HG02973 (cell line): ENCODE data around the gene AUTS2.
"Not testable (repeated sequence)": the region's sequence is repeated elsewhere in the genome, so short reads cannot be mapped to it uniquely, and the experiment has no call there.

ENCODE experiments used
- ATAC-seq: cut with Tn5 transposase; IDR thresholded peaks from one replicate; pipeline ENCODE4 v1.9.1; 2021; ENCODE audit warnings: moderate library complexity; ENCODE audit not compliant: unreplicated experiment

AUTS2 gene

DNA sequence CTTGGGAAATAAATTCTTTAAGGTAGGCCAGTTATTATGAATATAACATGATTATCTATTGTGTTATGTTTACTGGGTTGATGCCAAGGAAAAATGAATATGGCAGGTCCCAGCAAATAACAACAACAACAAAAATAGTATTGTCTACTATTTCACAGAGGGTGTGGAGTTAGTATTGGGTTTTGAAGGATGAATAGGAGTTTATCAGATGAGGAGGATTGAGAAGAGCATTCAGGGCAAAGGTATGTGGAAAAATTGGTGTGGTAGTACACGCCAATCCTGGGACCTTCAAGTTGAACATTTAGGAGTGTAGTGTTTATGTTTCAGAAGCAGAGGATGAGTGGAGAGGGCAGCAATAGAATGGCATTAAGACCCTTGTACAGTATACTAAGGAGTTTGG is 671.9 kb downstream of the AUTS2 start:
- no peak for ATAC-seq

DNA sequence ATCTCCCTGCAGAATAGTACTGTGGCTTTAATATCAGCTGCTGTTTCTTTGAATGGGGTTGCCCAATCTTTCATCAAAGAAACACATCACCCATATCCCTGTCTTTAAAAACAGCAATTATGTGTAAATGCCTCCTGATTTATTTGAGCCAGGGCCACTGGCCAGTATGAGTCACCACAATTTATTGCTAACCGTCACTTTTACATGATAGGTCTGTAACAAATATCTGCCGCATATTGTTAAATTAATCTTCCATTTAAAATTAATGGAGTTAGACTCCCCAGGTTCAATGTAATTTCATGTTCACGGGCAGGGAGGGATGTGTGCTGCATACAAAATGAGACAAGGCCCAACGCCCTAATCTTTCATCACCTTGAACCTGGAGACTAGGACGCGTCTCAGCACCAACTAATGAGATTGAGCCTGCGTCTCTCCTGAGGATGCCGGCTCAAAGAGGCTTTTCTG is 673.4 kb downstream of the AUTS2 start:
- no peak for ATAC-seq

DNA sequence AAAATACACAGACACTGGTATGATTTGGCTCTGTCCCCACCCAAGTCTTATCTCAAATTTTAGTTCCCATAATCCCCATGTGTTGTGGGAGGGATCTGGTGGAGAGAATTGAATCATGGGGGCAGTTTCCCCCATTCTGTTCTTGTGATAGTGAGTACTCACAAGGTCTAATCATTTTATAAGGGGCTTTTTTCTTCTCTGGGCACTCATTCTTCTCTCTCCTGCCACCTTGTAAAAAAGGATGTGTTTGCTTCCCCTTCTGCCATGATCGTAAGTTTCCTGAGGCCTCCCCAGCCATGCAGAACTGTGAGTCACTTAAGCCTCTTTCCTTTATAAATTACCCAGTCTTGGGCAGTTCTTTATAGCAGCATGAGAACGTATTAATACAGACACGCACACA is 677.3 kb downstream of the AUTS2 start:
- not testable (repeated sequence) for ATAC-seq

DNA sequence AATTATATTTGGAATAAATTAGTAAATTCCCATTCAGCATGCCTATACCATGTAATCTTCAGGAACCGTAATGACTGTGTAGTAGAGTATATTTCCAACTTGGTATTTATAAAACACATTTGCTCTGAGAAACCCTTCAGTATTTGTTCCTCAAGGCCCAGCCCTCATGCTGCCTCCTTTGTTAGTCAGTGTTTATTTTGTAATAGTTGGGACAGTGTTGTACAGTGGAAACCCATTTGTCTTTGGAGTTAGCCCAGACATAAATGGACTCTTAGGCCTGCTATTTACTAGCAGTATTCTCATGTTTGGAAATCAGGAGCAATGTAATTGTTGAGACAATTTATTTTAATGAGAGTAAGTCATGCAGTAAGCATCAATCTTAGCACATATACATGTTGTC is 686.9 kb downstream of the AUTS2 start:
- ATAC-seq, result no peak

DNA sequence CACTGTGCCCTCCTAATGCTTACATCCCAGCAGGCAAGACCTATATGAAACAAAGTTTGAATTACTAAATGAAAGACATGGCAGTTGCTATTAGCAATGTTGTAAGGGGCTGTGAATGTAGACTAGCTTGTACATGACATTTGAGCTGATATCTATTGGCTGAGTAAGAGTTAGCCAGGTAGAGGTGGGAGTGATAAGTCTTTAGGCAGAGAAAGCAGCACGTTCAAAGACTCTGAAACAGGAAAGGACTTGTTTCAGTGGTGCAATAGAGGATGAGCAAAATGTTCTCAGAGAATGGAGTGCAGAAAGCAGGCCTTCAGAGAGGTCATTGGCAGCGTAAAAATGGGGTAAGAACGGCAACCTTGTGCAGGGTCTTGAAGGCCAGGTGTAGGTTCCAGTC is 687.6 kb downstream of the AUTS2 start:
- no peak for ATAC-seq

DNA sequence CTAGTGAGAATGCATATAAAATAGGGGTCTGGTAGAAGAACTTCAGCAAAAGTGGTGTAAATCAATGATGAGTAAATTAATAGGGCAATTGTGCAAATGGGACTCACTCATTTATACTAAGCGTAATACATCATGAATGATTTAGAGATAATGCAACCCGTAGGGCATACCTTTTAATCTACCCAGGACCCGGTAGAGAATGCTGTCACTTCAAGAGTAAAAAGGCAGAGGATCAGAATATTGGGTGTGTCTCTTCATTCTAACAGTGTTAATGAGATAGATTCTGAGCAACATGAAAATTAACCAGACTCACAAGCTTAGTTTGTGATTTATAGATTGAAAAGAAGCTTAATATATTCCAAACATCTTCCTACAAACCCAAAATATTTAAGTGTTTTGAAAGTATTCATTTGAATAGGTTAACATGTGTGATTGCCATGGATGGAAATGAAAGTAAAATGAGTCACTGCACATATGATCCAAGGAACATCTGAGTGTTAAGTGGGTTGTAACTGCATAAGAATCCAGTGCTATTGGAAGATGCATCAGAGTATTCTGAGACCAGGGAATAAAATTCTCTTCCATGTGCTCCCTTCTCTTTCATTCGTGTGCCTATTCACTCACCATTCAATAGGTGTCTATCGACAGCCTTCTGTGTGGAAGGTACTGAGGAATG is 690.6 kb downstream of the AUTS2 start:
- ATAC-seq, result no peak

DNA sequence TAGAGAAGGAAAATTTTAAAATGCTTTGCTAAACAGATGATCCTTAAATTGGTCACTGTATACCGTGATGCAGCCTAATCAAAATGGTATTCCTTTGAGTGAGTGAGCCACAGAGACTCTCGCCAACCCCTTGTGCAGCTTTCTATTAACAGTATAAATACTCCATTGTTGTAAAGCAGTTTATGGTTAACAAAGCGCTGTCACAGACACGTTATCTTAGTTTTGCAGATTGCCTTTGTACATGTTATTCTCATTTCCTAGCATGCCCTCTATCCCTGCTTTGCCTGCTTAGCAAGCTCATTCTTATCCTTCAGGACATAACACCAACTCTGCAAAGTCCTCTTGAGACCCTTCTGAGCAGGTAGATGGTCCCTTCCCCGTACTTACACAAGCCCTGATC is 694.4 kb downstream of the AUTS2 start:
- ATAC-seq, result no peak

DNA sequence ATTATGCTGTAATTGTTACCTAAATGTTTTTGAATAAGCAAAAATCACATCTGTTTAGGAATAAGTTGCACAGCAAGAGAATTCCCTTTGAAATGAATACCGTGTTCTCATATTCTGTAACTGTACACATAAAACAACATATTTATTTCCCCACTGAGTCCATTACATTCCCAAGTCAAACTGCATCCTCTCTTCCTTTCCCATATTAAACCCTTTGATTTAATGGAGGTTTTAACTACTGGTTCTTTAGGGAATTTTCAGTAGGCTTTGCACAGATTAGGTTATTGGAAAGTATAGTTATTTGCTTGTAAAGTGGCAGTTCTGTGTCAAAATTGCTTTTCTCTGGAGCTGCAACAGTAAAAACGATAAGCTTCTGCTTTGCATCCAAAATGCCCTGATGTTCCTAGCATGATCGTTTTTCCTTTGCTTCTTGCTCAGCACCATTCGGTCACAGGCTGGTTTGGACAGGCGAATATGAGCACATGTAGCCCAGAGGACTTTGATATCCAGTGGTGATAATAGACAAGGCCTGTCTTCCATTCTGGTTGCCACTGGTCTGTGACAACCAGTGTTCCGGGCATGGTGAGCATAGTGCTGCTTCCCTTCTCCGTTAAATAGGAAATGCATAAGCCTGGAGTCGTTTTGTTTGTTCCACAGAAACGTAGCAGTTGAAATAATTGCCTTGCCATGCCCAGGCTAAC is 696.1 kb downstream of the AUTS2 start:
- no peak for ATAC-seq

DNA sequence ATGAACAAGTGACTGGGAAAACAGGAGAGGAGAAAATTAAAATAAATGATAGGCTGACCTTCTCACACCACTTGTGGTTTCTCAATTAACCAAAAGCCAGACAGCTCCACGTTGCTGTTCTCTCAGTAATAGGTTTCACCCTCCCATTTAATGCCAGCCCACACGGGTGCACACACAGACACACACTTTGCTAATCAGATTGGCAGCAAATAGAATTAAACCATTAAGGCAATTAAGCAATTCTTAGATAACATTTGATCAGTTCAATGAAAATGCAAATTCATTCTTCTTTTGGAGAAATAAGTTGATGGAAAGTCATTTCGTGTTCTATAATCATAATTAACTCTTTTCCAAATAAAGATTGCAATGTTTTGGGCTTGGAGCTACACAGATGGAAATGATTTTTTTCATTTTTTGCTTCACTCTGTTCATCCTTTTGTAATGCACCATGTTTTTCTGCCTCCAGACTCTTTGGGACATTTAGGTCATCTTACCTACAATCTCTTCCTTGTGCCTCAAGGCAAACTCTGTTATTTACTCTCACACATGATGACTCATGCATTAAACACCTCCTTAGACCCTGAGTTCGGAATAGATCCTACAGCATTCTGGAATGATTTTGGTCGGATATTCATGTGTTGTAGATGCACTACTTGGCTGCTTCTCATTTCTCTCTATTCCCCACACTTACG is 700.7 kb downstream of the AUTS2 start:
- no peak for ATAC-seq

DNA sequence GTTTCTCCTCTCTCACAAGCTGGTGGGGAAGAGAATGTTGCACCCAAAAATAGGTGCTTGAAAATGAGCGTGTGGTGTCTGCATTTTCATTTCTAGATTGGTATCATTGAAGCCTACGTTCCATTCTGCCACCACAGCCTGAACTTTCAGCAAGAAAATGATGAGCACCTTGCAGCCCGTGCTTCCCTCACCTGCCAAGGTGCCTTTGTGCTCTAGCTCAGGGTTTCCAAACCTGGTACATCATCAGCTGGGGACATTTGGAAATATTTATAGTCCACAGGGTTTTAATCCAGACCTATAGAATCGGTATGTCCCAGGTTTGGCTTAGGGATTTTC is 701.2 kb downstream of the AUTS2 start:
- ATAC-seq, result no peak

DNA sequence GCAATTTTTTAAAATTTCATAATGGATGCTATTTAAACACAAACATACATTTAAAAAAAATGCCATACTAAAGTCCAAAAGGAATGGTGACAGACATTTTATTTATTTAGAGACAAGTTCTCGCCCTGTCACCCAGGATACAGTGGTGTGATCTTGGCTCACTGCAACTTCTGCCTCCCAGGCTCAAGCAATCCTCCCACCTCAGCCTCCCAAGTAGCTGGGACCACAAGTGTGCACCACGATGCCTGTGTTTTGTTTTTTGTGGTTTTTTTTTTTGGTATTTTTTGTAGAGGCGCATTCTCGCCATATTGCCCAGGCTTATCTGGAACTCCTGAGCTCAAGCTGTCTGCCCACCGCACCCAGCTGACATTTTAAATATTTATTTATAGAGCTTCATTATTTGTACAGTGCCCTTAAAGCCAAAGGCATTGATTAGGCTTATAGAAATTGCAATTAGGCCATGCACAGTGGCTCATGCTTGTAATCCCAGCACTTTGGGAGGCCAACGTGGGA is 703.5 kb downstream of the AUTS2 start:
- ATAC-seq, result no peak

DNA sequence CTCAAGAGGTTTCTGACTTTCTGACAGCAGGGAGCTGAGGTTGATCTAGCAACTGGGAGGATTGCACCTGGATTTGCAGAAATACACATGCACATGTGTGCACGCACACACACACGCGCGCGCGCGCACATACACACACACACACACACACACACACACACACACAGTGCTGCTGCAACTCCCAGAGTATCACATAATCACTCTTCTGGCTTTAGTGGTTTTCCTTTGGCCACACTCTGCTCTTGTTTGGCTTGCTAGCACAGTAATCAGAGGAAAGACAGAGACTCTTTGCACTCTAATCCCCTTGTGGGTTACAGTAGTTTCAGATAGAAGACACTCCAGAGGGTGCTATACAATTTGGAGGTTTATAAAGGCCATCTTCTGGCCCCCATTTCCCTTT is 705.0 kb downstream of the AUTS2 start:
- no peak for ATAC-seq

DNA sequence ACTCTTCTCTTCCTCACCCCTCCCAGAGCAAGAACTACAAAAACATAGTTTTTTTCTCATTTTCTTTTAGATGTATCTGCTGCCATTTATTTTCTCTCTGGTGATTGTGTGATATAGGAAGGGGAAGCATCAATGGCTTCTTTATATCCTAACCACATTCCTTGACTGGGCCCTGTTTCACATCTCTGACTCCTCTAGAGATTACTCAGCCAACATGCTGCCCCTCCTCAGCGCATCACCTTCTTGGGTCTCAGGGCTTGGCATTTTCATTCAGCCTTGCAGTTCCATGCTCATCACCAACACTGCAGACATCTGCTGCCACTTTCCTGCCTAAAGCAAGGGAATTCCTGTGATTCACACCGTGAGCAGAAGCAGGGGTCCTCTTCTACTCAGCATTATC is 705.5 kb downstream of the AUTS2 start:
- no peak for ATAC-seq

DNA sequence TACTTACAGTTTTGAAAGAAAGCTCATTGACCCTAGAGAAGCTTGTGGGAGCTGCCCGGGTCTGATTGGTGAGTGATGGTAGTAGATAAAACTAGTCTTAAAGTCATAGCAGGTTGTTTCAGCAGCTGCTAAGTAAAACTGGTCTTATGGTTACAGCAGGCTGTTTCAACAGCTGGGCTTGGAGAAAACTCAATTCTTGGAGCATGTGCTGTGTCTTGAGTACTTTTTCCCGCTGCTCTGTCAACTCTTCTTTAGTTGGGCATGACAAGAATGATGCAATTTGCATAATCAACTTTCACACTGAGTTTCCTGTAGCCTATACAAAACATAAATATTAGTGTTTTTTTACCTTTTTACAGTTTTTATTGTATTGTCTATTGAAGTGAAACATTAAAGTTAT is 707.9 kb downstream of the AUTS2 start:
- ATAC-seq, result no peak

DNA sequence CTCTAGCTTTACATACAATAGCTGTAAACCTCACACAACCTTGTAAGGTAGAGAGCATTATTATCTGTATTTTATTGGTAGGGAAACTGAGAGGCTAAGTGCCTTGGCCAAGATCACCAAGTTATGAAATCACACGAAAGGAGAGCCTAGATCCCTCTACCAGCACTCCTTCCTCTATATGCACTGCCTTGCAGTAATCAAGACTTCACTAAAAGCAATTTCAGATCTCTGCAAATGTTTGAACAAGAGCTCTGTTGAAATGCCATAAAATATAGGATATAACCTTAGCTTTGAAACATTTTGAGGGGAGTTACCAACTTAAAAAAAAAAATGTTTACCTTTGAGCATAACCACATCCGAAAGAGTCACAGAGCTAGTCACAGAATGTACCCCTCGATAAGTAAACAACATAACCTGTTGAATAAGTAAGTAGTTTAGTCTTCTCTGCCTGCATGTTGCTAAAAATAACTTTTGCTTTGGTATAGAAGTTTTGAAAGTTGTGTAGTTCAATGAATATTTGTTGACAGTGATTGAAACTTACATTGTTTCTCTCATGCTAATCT is 709.4 kb downstream of the AUTS2 start:
- no peak for ATAC-seq

DNA sequence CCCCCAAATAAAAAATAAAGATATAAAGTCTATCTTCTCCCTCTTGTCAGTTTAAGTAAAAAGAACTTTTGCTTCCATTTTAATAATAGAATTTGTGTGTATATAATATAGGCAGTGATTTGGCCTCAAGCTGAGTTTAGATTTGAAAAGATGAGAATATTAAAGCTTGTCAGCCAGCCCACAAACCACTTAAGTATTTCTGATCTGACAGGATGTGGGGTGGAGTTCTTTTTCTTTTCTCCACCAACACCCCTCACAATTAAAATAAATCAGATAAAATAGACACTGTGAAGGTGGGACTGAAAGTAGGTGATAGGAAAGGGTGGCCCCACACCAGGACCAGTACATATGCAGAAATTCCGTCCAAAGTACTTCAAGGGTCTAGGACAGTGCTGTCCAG is 714.1 kb downstream of the AUTS2 start:
- no peak for ATAC-seq

DNA sequence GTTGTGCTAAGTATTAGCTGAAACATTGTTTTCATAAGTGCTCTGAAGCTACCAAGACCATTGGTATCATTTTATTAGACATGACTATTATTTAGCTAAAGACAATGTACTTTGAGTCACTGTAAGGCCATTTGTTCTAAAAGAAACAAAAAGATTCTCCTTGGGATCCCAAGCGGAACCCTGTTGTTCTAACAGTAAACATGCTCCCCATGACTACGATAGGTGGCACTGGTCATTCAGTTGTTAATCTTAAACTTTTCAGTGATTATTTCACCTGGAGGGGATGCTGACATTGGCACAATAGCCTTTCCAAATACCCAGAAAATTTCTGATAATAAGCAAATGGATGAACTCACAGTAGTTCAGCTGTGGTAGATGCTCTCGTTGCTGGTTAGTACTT is 715.0 kb downstream of the AUTS2 start:
- no peak for ATAC-seq

DNA sequence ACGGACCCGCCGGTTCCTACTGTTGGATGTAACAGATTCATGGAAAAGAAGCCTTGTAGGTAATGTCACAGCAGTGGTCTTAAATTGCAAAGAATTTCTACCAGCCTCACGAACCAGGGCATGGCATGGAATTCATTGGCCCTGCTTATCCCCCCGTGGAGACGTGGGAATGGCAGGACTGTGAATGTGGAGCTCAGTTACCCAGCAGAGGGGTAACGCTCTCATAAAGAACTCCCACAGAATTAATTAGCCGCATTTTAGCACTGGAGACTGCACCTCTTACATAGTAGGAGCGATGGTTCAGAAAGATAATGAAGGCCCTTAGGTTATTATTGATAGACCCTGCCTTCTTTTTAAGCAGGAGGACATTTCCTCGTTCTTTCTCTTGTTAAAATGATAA is 715.4 kb downstream of the AUTS2 start:
- no peak for ATAC-seq

DNA sequence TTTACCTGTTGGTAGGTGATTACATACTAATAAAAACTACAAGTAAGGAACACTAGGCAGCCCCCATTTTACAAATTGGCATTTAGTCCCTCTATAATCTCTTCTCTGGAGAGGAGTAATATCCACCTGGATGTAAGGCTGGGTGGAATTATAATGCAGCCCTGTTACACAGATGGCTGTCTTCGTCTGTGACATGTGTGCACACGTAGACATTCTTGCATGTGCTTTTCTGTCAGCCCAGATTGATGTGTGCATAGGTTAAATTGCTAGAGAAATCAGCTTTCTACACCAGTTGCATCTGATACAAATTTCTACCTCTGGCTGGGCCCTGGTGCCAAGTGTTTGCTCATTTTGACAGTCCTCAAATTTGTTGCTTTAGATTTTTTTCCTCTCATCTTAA is 715.9 kb downstream of the AUTS2 start:
- no peak for ATAC-seq

DNA sequence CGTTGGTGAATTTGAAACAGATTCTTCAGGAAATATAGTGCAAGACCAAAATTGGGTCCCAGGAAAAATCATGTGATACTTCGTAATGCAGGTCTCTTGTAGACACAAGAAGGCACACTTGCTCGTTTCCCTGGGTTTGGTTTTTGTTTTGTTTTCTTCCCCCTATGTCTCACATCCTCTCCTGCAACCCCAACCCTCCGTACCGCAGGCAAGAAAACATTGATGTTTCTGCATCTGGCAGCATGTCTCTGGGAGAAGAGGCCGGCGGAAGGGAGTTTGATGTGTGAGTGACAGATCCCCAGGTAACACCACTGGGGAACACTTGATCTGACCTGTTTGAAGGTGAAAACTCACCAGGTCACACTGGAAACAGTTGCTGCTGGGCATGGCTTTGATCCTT is 718.5 kb downstream of the AUTS2 start:
- ATAC-seq, result no peak

DNA sequence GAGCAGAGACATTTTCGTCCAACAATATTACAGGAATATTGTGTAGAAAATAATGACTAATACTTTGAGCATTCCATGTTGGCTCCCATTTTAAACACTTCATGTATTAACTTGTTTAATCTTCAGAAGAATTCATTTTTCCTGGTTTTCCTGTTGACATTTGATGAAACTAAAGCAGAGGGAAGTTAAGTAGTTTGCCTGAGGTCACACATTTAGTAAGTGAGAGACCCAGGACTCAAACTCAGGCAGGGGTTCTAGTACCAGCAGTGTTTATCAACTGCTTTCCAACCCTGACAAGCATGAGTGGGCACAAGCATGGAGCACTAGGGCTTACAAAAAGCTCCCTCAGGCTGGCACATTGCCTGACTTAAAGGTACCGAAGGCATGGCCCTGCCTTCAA is 719.1 kb downstream of the AUTS2 start:
- no peak for ATAC-seq

DNA sequence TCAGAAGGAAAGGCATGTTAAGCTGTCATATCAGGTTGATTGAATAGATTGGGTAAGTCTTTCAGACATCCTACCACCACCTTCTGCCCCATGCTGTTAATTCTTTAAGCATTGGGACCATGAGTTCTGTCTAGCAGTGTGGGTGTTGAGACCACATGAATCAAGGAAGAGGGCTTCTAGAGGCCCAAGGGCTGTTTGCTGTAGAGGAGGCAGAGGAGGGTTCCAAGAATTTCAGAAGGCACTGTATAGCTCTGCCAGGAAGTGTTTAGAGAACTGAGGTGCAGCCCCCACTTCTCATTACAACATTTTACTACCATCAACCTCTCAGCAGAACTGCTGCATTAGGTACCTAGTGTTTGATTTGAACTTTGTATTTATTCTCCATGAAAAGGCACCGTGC is 720.2 kb downstream of the AUTS2 start:
- ATAC-seq, result no peak
